ENCODE data around the gene DOCK4. TPM values are rescaled to one million over a fixed set of nuclear protein-coding genes. Genes with fewer than 3 reads are reported as not detected.

Gene DOCK4
- total RNA-seq, 1 donor from 2014 or later, result 18.5 TPM

DNA sequence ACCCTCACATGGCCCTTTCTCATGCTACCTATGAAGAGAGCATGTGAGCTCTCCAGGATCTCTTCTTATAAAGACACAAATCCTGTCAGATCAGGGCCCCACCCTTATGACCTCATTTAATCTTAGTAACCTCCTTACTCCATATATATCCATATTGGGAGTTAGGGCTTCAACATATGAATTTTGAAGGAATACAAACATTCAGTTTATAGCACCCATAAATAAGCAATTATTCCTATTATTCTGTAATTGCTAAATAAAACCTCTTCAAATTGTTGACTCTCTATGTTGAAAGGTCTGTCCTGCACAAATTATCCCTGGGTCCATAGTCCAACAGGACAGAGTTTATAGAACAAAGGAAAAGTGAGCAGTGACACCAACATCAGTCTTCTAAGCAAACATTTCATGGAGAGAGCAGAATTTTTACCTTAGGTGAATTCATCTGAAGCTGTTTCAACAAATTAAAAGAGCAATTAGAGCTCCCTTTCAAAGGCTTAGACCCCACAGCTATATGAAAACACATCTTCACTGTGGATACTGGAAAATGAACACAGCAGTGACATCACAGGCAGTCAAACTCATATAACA lies 12.2 kb downstream of the DOCK4 start:
- intact Hi-C loops (cut with DNase I), result no loop called here
- DNase-seq (ENCODE audit: low spot score), result no peak

DNA sequence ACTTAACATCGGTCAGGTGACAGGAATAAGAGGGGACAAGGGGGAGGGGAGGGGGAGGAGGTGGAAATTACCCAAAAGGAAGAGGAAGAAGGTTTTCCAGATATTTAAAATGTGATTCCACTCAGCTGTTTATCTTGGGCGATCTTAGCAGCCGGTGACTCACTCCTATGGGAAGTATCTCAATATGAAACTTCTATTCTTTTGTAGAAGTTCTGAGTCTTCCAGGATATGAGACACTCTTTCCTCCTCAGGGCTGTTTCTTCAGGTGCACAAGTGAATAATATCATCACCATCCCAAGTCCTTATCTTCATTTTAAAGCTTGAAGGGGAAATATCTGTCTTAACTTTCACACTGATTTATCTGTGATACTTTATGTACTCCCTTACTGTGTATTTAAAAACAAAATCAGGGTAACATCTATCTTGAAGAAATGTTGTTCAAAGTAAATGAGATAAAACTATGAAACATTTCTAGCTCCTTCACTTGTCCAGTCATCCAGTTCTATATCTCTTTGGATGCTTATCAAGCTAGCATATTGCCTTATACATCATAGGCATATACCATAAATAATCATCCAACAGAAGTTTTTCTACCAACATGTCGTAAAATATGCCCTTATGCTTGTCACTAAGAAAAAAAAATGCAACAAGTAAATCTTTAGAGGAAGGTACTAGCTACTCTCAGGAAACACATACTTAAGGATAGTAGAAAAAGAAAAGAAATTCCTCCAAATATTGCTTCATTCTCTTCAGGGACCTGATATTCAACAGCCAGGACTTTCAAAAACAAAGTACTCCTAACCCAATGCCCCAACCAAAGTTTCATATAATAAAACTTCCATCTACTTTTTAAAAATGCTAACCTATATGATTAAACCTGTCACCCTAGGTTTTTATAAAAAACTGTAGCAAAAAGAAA lies 13.7 kb downstream of the DOCK4 start:
- intact Hi-C loops (cut with DNase I), result no loop called here

DNA sequence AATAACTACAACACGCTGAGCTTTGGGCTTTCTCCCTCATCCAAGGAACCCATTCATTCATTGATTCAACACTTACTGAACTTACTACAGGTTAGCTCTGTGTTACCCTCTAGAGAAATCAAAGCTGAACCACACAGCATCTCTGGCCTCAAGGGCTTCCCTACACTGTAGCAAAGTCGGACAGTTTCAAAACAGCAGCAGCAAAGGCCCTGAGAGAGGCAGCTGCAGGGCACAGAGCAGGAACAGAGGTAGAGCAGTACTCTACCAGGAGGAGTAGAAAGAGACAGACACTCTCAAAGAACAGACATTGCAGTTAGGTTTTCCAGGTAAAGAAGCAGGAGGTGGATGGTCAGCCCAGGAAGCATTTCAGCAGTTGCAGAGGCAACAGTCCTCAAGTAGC lies 16.1 kb downstream of the DOCK4 start:
- intact Hi-C loops (cut with DNase I), result no loop called here
- no peak for DNase-seq (ENCODE audit: low spot score)

More for the DNA sequence above, 13.7 kb downstream of the DOCK4 start:
- no peak for DNase-seq (ENCODE audit: low spot score)

DNA sequence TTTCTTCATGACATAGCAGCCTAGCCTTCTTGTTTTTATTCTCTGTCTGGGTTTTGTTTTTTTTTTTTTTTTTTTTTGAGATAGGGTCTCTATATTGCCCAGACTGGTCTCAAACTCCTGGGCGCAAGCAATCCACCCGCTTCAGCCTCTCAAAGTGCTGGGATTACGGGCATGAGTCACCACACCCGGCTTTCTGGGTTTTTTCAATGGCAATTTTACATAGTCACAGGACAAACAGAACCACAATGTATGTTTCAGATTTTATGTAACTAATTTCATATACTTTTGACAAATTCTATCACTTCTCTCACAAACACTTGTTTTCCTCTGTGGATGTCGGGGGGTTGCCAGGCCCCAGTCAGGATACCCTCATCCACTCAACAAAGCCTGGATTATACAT lies 16.5 kb downstream of the DOCK4 start:
- intact Hi-C loops (cut with DNase I), result no loop called here
- no peak for DNase-seq (ENCODE audit: low spot score)

DNA sequence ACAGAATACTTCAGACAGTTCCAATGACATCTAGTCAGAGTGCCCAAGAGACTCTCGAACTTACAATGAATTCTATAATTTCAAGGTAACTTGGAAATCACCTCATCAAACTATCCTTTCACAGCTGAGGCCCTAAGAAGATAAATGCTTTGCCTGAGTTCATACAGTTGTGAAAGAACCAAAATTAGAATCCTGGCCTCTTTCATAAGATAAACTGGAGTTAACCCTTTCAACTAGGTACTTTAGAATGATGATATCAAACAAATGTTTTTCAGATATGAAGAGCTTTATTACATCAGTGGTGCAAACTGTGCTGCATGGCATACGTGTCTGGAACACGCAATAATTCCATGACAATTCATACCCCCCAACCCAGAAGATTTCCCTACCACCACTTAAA lies 17.9 kb downstream of the DOCK4 start:
- intact Hi-C loops (cut with DNase I), result no loop called here
- DNase-seq (ENCODE audit: low spot score), result no peak

DNA sequence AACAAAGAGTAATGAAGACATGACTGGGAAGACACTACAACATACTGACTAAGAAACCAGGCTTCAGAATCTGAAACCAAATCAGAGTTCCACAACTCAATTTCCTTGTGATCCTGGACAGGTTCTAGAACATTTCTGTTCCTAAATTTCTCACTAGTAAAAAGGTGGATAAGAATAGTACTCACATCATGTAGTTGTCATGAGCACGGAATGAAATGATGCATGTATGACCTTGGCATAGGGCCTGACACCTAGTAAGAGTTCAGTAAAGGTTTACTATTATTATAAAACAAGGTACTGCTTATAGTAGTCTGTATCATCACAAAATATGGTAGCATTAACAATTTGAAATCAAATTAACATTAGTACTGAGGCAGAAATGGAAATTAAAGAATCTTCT lies 19.9 kb downstream of the DOCK4 start:
- intact Hi-C loops (cut with DNase I), result no loop called here
- no peak for DNase-seq (ENCODE audit: low spot score)

DNA sequence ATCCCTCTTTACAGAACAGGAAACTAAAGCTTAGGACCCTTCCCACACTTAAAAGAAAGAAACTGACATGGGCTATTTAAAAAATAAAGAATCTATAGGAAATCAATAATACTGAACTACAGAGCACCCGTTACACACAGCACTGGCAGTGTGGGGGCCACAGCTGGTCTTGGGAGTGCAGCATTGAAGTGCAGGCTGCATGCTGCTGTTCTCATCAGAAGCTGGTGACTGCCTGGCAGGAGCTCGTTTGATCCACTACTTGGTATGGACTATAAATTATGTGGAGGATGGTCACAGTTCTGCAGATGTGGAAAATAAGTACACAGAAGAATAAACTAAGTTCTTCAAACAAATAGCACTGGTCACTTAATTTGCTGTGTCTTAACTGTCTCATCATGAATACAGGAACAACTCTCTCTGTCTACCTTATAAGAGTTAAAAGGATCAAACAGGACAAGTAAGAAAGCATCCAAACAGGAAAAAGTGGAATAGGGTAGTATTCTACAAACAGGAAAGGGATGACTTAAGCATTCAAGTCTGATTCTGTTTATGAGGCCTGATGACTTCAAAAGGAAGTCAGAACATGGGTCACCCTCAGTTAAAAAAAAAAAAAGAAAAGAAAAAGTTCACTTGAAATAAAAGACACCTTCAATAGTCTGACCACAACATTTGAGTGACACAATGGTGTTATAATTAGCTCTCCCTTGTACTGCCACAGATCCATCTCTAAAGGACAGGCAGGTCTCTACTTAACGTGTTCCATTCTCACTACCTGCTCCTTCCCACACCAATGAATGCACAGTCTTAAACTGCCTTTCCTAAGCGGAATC lies 21.0 kb downstream of the DOCK4 start:
- no peak for DNase-seq (ENCODE audit: low spot score)
- intact Hi-C loops (cut with DNase I), result no loop called here

DNA sequence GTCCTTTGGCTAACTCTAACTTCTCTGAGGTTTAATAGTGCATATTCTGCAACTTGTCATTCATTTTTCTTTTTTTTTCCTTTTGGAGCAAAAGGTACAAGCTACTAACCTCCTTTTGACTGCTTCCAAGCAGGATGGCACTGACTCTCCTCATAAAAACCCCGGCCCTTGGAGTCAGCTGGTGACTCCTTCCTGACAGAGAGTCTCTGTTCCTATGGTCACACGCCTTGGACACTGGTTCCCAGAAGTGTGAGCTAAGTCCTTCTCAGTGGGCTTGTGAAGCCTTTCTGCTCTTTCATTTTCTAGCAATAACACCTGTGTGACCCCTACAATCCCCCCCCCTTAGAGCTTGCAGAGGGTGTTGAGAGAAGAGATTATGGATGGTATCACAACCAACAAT lies 21.7 kb downstream of the DOCK4 start:
- intact Hi-C loops (cut with DNase I), result no loop called here
- DNase-seq (ENCODE audit: low spot score), result no peak

DNA sequence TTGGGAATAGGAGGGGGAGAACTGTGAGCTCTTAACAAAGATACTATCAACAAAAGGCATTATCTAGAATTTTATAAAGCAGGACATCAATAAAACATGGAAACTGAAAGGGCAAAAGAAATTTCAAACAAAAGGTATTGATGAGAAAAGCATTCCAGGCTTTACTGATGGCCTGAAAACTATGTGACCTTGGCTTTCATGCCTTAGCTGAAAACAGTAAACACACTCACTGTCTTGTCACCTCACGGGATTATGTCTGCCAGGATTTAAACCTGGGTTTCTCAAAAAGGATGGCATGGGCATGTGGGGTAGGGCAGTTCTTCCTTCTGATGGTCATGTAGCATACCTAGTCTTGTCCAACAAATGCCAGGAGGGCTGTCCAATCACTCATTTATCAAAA lies 22.9 kb downstream of the DOCK4 start:
- intact Hi-C loops (cut with DNase I), result no loop called here
- no peak for DNase-seq (ENCODE audit: low spot score)

DNA sequence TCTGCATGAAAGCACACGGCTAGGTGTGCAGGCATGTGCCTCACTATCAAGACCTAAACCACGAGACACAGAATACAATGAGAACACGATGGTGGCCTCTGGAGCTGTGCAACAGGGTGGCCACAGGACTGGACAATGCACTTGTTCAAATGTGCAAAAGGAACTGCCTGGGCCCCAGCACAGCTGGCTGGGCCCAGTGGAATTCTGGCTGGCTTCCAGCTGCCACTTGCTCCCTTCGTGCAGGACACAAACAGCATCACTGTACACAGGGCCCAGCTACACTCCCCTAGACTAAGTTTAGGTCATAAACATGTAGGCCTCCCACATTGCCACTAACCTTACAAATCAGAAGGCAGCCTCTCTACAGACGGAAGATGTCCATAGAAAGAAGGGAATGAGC lies 23.4 kb downstream of the DOCK4 start:
- intact Hi-C loops (cut with DNase I), result no loop called here
- DNase-seq (ENCODE audit: low spot score), result no peak

DNA sequence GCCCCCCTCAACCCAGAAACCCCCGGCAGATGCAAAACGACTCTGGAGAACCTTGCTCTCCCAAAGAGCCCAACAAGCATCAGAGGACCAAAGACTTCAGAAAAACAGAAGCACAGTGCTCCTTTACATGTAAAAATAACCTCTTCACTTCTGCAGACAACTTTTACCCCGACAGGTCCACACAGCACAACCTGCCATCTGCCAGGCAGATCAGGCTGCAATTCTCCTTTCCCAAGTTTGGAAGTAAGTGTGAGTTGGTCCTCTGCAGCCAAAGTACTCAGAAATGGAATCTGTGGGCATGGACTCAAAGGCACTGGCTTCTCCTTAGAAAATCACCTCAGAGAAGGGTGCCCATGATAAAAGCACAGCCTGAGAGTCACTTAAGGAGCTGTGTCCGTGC lies 26.0 kb downstream of the DOCK4 start:
- intact Hi-C loops (cut with DNase I), result no loop called here

DNA sequence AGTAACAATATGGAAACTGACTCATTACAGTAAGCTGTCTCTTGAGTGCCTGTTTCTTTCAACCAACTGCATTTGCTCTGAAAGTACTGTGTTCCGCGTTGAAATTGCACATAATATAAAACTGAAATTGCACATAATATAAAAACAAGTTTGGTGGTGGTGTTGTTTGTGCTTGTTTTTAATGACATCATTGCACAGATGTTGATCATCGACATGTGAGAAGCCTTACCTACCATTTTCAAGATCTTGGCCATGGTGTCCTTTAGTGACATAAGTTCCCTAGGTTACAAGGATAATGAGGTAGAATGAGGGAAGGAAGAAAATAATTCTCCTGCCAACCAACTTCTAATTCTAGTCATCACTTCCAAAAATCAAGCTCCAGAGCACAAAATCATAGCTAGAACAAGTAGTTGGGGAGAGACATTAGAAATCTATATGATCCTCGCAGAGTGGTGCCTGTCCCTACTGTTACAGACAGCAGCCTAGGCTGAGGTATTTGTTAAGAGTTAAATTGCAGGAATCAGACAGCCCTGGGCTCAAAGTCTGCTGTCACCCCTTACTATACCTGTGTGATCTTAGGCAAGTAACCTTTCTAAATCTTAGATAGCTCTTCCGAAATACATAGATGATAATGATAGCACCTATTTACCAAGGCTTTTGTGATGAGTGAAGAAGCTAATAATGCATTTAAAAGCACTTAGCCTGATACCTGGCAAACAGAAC lies 29.3 kb downstream of the DOCK4 start:
- no peak for DNase-seq (ENCODE audit: low spot score)
- intact Hi-C loops (cut with DNase I), result no loop called here

More for the DNA sequence above, 26.0 kb downstream of the DOCK4 start:
- no peak for DNase-seq (ENCODE audit: low spot score)

DNA sequence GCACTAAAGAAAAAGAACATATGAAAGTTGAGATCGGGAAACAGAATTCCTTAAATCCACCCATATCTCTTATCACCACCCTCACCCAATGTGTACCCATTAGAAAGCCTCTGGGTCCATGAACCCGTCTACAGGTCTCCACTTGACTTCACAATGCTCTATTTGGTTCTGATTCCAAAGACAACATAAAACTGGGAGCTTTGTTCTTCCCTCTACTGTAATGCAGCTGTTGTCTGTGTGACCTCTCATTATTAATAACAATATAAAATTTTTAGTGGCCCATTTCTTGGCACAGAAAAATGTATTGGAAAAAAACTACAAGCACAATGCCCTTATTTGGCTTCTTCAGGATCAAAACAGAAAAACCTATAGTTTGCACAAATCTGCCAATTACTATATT lies 30.0 kb downstream of the DOCK4 start:
- intact Hi-C loops (cut with DNase I), result no loop called here
- DNase-seq (ENCODE audit: low spot score), result no peak

DNA sequence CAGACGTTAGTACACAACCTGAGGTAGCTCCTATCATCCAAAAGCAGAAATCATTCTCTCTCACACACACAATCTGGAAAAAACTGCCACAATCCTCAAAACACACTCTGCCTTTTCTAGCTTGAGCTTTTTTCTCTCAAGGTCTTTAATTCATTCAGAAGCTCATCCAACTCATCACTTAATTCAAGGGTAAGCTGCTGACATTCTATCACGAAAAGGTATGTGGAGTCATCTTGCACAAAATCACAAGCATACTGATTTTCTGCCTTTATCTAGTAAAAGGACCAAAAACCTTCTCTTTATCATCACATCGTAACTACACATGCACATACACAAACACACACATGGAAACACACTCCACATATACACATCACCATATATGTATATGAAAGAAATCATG lies 32.0 kb downstream of the DOCK4 start:
- DNase-seq (ENCODE audit: low spot score), result no peak
- intact Hi-C loops (cut with DNase I), result no loop called here

DNA sequence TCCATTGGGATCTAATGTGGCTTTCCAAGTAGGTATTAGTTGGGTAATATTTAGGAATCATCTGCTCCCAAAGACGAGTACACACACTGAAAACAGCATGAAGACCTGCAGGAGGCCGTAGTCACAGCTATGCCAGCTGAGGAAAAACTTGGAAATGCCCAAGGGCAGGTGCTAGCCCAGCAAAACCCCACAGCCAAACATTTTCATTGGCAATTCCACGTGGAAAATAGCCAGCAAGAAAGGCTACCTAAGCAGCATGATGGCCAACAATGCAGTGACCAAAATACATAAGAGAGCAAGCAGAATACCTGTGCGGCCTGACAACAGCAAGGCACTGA lies 32.7 kb downstream of the DOCK4 start:
- no peak for DNase-seq (ENCODE audit: low spot score)
- intact Hi-C loops (cut with DNase I), result no loop called here

DNA sequence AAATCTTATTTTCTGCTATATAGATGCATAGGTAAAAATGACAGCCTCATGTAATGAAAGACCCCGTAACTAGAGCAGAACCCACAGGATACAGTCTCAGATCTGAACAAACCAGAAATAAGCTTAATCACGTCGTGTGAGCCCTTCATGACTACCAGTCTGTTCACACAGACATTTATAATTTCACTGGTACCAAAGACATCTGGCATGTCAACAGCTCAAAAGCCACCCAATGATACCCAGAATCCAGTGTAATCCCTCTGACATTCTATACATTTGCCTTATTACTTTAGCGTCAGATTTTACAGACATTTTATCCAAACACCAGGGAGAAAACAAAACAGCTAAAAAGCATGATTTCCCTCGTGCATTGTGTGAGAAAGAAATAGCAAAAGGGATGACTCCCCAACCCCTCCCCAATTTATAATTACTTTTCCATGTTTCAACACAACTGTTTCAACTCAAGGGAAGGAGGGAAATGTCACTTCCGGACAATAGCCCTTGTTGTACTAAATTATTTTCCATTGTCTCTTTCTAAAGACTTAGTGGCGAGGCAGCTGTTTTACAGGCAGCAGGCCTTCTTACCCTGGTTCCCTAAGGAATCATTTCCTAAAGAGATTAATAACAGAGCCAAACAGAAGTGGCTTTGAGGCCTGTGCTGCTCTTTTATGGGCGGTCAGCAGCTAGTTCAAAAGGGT lies 33.2 kb downstream of the DOCK4 start:
- intact Hi-C loops (cut with DNase I), result no loop called here
- DNase-seq (ENCODE audit: low spot score), result no peak

DNA sequence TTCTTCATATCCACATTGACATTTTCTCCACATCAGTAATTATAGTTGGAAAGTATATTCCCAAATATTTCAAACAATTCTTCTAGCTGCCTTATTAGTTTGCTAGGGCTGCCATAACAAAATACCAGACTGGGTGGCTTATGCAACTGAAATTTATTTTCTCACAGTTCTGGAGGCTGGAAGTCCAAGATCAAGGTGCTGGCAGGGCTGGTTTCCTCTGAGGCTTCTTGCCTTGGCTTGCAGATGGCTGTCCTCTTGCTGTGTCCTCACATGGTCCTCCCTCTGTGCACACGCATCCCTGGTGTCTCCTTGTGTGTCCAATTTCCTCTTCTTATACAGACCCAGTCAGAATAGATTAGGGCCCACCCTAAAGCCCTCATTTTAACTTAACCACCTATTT lies 34.5 kb downstream of the DOCK4 start:
- intact Hi-C loops (cut with DNase I), result no loop called here

DNA sequence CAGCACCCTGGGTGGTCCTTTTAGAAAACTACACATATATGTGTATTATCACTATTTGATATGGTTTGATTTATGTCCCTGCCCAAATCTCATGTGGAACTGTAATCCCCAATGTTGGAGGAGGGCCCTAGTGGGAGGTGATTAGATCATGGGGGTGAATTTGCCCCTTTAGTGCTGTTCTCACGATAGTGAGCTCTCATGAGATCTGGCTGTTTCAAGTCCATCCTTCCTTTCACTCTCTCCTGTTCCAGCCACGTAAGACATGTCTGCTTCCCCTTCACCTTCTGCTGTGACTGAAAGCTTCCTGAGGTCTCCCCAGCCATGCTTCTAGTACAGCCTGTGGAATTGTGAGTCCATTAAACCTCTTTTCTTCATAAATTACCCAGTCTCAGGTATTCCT lies 37.3 kb downstream of the DOCK4 start:
- no peak for DNase-seq (ENCODE audit: low spot score)
- intact Hi-C loops (cut with DNase I), result no loop called here

More for the DNA sequence above, 34.5 kb downstream of the DOCK4 start:
- no peak for DNase-seq (ENCODE audit: low spot score)

DNA sequence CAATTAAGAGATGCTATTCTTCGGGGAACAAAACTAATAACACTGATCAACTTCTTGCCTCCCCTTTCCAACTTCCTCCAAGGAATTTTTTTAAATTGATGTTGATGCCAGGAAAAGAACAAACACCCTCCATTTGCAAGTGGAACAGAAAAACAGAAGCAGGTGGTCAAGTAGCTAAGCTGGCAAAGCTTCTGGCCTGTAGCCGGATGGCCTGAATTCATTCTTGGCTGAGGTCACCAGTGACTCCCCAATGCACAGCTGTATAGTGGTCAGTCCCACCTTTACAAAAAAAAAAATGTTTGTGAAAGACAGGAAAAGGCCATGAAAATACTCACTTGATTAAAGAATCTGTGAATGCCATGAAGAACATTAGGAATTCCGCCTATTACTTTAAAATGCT lies 39.1 kb downstream of the DOCK4 start:
- no peak for DNase-seq (ENCODE audit: low spot score)
- intact Hi-C loops (cut with DNase I), result no loop called here
